ENCODE results near the gene SDR39U1. TPM values are rescaled to one million over a fixed set of nuclear protein-coding genes. Genes with fewer than 3 reads are reported as not detected.
A peak's percentile ranks its signal among the peaks of the same experiment; 100 is the strongest.

SDR39U1 gene
- total RNA-seq, 1 experiment from 2014 or later: 12.4 TPM

DNA sequence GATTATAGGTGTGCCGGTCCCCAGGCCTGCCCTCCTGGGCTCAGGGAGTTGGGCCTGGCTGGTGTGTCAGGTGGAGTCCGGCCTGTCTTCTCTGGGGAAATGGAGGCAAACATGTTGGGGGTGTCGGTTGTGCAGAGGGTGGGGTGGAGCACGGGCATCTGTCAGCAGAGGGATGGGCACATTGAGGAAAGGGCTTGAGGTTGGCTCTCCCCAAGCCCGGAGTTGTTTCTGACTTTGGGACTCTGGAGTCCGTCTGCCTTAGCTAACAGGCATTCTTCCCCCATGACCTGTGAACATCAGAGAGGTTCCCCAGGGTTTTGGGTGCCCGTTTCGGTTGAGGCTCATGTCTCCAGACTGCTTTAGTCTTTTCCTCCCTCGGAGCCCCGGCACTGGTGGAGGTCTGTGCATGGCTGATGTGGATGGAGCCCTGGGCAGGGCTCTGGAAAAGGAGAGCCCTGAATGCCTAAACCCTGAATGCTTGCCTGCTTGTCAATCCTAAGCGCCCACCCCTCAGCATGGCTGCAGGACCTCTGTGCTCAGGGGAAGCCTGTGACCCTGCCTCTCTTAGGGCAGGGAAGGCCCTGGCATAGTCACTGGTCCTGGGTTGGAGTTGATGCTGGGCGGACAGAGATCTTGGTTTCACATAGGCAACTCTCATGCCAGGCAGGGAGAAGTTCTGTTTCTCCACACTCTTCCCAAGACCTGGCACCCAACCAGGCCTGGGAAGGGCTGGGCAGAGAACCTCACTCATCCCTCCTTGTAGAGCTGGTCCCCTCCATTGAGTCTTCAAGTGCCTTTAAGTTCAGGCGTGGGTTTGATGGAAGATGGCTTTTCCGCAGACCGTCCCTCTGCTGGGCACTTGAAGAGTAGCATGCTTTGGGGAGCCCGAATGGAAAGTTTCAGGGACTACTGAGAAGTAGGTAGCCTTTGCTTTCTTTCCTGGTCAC, 30.9 kb downstream of the SDR39U1 start:
- DNase-seq (ENCODE audit: low read depth): peak; percentile 31

DNA sequence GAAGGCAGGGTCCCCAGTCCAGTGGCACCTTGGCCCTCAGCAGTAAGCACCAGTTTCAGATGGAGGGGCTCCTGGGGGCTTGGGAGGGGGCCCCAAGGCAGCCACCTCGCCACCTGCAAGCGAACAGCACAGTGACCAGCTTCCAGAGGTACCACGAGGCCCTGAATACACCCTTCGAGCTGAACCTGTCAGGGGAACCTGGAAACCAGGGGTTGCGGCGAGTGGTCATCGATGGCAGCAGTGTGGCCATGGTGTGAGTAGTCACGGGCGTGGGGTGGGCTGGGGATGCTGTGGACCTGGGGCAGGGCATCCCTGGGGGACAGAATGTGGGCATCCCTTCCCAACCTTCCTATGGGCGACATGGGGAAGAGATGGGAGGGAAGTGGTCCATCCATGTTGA, 32.6 kb downstream of the SDR39U1 start:
- no peak for DNase-seq (ENCODE audit: low read depth)

DNA sequence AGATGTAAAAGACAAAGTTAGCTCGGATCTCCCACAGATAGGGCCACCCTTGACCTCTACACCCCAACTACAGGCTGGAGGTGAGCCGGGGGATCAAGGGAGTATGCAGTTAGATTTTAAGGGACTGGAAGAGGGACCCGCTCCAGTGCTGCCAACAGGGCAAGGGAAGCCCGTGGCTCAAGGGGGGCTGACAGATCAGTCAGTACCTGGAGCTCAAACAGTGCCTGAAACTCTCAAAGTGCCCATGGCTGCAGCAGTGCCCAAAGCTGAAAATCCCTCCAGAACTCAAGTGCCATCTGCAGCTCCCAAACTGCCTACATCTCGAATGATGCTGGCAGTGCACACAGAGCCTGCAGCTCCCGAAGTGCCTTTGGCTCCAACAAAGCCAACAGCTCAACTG, 33.4 kb downstream of the SDR39U1 start:
- no peak for DNase-seq (ENCODE audit: low read depth)

DNA sequence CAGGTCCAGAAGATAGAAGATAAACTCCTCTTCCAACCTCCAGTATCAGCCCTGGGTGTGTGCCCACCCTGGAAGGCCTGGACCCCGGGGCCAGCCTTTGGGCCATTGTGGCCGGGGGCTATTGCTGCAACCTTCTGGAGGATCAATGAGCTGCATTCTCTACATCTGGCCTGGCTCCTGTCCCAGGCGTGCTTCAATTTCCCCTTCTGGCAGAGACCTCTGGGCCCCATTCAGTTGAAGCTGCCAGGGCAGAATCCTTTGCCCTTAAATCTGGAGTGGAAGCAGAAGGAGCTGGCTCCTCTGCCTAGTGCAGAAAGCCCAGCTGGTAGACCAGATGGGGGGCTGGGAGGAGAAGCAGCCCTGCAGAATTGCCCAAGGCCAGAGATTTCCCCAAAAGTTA, 33.8 kb downstream of the SDR39U1 start:
- no peak for DNase-seq (ENCODE audit: low read depth)

DNA sequence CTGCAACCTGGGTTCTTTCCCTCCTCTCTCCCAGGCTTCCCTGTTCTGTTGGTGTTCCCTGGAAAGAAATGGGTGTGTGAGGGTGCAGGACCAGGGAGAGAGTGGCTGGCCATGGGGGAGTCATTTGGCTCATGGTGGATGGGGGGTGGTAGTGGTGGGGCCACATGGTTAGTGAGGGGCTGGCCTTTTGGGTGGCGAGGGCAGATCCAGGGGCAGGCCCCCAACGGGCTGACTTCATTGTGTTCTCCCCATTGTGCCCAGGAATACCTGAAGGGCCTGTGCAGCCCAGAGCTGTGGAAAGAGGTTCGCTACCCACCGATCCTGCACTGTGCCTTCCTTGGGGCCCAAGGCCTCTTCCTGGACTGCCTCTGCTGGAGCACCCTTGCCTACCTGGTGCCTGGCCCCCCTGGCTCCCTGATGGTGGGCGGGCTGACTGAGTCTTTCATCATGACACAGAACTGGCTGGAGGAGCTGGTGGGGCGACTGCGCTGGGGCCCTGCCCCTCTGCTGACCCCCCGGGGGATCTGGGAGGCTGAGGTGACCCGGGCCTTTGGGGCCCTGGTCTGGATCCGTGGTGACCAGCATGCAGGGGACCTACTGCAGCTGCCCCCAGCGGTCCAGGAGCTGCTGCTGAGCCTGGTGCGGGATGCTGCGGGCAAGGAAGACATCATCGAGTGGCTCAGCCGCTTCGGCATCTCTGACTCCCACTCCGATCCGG, 34.8 kb downstream of the SDR39U1 start:
- no peak for DNase-seq (ENCODE audit: low read depth)

DNA sequence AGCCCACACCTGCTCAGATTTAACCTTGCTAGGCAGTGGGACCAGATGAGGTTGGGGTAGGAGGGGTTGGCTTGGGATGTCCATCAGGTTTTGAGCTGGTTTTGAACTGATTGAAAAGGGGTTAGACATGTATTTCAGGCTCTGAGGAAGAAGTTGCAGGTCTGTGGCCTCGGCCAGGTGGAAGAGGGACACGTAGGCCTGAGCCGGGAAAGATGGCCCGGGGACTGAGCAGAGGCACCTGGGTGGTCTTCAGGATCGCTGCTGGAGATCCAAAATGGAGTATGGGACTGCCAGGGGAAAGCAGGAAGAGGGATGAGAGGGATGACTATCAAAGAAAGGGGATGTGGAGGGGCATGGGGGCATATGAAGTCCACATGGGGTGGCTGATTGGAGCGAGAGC, 36.2 kb downstream of the SDR39U1 start:
- DNase-seq (ENCODE audit: low read depth): no peak

DNA sequence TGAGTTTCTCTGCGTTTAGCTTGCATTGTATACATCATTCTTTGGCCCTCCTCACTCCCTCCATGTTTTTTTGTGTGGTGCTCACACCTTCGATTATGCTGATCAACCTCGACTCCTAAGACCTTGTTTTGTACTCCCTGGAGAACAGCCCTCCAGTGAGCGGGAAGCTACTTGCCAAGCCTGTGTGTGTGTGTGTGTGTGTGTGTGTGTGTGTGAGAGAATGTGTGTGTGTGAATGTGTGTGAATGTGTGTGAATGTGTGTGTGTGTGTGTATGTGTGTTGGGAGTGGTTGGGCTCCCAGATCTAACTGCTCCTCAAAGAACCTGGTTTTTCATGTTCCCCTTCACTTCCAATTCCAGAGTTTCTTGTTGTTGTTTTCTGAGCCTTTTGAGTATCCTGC, 37.8 kb downstream of the SDR39U1 start:
- DNase-seq (ENCODE audit: low read depth): no peak

DNA sequence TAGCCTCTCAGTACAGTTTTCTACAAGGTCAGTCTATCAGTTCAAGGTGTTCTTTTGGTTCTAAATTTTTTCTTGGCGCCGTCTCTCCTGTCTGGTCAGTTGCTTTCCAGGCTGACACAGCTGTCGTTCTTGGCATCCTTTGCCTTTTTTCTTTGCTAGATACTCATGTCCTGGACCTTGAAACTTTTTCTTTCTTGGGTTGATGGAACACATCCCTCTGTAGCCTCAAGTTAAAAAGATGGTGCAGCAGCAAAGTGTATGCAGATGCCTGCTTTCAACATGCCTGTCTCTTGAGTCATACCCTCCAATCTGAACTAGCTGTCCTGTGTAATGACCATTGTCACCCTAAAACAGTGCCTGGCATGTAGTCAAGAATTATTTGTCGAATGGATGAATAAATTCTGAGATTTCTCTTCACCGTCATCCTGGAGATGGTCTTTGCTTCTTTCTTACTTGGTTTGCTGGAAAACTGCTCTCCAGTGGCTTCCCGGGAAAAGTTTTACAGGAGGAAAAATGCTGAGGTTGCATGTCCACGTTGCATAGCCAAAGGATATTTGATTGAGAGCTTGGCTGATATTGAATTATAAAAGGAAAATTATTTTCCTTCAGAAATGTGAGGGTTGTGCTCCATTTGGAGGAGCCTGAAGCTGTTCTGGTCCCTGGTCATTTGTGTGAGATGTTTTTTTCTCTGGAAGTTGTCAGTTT, 39.1 kb downstream of the SDR39U1 start:
- DNase-seq (ENCODE audit: low read depth): peak; percentile 12

DNA sequence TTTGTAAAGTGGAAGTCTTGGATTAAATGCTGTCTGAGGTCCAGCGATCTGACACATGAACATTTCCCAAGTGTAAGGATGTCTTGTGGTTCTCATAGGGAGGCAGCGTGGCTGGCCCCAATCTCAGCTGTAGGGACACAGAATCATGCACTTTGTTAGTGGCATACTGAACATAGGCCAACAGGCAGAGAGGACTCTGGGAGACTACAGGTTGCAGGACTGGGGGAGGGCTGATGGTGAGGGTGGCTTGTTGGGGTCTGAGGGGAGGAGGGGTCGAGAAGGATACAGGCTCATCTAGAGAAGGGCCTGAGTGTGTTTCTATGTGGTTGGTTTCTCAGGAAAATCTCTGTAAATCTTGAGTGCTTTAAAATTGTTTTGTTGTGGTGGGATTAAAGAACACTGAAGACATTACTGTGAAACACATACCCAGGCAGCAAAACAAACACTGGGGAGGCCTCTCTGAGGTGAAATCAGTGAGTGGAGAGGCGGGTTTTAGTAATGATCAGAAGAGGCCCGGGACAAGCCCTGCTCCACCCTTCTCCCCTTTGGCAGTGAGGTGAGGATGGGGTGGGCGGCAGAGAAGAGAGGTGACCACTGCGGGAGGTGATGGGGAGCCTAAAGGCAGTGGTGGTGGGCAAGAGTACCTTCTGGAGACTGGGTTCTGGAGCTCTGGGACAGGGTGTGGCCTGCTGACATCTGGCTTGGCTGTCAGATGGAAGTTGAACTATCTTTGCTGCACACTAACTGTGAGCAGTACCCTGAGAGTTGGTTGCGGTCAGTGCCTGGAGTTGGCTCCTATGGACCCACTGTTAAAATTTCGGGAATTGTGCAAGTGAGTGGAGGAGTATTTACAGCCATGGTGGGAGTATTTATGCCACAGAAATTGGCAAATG, 40.5 kb downstream of the SDR39U1 start:
- DNase-seq (ENCODE audit: low read depth): no peak

DNA sequence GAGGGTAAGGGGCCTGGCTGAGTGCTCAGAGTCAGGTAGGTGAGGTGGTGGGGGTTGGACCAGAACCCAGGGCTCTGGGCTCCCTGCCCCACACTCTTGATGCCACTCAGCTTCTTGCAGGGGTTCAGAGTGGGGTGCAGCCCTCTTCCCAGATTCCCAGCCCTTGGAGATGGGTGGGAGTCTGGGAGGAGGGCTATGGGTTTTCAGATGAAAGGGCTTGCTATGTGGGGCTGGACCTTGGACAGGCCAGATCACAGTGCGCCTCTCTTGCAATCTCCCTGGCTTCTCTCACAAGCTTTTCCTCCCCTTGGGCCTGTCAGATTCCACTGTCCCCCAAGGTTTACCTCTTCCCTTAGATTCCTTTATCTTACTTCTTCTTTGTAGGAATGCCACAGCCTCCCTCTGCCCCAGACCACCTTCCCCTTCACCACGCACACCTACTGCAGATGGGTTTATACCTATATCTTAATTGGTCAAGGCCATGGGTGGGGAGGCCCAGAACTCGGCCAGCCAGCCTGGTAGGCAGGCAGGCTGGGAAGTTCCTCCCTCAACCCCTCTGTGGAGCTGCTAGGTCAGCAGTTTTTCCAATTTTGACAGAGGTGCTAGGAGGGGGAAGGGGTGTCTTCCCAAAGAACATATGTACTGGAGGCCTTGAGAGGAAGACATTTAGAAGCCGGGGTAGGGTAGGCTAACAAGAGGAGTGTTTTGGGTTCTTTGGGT, 42.4 kb downstream of the SDR39U1 start:
- DNase-seq (ENCODE audit: low read depth): no peak

DNA sequence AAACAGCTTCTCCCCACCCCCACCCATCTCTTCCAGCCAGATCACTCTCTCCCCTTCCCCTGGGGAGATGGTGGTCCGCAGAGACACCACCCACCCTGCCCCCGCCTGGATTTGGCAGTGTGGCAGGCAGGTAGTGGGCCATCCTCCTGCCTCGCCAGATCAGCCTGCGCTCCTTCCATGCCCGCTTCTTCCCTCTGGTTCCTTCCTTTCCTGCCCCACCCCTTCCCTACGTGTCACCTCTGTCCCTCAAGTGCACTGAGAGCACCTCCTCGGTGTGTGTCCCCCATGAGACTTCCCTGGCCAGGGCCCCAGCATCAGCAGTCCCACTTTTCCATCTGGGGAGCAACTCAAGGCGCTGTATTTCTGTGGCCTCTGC, 43.1 kb downstream of the SDR39U1 start:
- no peak for DNase-seq (ENCODE audit: low read depth)

DNA sequence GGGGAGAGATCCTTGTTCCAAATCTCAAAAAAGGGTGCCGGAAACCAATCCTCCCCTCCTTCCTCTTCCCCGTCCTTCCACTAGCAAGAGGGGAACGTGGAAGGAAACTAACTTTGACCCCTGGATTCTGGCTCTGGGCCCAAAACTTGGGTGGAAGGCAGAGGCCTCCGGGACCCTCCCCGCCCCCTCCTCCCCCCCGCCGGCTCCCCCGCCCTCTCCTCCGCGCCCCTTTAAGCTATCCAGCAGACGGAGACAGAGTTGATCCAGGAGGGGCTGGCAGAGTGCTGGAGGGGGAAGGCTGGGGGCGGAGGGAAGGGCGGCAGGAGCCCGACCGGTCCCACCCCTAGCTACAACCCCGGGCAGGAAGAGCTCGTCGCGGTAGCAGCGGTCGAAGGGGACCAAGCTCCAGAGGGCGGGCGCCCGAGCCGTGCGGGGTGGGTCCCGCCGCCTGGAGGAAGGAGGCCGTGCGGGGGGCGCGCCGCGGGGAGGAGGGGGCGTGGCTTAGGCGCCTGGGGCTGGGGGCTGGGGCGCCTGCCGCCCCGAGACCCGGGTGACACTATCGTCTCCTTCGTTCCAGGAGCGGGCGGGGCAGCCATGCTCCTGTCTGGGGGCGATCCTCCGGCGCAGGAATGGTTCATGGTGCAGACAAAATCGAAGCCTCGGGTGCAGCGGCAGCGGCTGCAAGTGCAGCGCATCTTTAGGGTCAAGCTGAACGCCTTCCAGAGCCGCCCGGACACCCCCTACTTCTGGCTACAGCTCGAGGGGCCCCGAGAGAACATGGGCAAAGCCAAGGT, 43.7 kb downstream of the SDR39U1 start, which contains the start of gene NYNRIN:
TSS of gene NYNRIN (plus strand) at position 351 of the 794 bp plus-strand sequence. CDS start at position 595, 244 bp downstream.
- no peak for DNase-seq (ENCODE audit: low read depth)

DNA sequence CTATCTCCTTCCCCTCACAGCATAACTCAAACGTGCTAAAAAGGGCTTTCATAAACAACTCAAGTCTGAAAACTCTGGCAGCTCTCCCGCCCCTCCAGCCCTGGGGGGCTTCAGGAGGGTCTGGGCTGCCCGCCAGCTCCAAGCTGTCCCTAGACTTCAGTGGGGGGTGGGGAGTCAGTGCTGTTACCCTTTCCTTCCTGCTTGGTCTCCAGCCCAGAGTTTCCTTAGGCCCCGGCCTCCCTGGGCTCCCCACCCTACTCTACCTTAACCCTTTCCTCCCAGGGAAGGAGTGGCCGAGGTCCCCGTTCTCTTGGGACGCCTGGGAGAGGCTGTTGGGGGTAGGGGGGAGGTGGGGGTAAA, 44.3 kb downstream of the SDR39U1 start:
- DNase-seq (ENCODE audit: low read depth): no peak

DNA sequence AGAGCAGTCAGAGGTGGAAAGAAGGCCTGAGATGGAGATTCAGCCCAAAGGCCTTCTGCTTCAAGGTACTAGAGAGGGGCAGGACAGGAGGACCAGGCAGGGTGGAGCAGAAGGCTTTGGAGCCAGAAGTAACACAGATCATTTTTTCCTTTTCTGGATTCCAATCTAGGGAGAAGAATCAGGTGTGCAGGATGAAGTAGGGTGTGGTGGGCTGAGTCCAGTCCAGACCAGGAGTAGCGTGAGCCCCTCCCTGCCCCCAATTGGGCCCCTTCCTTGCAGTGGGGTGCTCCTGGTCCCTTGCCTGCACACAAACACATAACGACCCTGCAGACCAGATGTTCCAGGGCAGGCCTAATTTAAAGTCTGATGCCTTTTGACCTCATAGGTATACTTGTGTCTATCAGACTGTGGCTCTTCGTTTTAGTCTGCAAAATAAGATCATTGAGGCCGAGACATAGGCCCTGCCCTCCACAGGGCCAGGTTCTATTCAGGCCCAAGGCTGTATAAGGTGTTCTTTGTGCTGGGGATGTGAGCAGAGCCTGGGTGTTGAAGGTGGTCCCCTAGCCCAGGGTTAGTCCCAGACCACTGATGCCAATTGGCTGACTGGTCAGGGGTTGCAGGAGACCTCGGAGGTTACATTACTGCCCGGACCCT, 44.8 kb downstream of the SDR39U1 start:
- DNase-seq (ENCODE audit: low read depth): no peak

DNA sequence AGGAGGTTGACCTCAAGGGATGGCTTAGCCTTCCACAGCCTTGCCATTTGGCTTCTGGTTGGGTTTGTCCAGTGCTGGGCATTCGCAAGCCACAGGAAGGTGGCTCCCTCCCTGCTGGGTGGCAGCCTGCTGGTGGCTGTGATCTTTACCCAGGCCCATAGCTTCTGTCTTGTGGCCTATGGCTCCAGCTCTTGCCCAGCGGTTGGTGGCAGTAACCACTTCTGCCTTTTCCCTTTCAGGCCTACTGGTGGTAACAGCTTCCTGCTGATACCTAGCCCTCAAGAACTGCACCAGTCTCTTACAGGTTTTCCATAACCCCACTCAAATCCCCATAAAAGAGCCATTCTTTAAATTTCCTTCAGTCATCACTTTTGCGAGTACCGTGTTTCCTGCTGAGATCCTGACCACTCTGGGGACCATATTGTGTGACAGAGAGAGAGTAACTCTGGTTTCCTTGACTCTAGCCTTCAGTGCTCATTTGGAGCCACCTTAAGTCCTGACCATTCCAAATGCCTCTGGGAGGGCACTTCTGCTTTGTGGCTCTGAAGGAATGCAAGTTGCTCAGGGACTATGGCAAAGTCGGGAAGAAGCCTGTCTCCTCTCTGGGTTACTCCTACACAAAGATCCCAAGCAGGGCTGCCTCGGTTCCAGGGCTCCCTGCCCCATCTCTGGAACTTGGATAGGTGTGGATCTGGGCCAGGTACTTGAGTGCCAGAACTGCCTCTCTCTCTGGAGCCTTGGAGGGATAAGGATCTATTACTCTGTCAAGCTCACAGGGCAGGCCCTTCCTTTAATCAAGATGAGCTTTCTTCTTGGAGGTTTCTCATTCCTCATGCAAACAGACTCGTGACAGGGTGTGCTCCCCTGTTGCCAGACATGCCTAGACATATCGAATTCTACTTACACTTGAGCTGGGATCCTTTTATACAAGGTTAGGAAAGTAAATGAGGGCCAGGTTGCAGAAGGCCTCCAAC, 46.7 kb downstream of the SDR39U1 start:
- no peak for DNase-seq (ENCODE audit: low read depth)

DNA sequence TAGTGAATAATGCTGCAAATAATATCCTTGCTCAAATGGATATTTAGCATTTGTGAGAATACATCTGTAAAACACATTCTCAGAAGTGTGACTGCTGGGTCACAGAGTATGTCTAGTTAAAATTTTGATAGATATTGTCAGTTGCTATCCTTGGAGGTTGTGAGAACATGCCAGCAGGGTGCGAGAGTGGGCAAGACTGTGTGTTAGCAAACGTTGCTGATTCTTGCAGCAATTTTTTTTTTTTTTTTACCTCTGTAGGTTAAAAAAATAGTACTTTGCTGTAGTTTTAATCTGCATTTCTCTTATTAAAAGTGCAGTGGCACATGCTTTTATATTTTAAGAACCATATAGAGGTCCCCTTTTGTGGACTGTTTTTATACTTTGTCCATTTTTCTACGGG, 48.3 kb downstream of the SDR39U1 start:
- DNase-seq (ENCODE audit: low read depth): no peak

DNA sequence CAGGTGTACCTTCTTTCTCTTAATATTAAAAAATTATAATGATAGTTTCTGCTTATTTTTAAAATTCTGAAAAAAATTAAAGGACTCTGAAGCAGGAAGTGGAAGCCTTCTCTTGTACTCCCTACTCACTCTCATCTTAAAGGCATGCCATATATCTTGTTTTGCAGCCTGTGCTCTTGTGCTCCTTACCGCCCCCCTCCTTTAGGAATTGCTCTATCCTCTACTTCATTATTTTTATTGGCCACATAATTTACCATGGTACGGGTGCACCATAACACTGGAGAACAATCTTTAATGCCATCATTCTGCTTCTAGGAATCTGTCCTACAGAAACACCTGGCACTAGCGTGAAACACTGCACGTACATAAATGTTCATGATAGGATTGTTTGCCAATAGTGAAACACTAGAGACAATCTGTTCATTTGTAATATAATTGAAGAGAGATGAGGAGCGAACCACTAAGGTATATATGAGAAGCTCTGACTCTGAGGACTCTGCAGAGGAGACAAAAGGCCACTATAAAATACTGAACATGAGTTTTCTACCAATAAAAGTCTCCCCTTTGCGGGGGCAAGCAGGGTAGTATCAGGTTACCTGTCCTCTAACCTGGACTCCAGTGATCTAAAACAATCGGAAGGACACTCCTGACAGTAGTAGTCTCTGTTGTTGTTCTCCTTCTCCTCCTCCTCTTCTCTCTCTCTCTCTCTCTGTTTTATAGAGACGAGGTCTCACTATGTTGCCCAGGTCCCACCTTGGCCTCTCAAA, 50.1 kb downstream of the SDR39U1 start:
- DNase-seq (ENCODE audit: low read depth): no peak
